GM18907 (cell line): ENCODE results near the gene FKBP5.
"Not testable (repeated sequence)": the region's sequence is repeated elsewhere in the genome, so short reads cannot be mapped to it uniquely, and the experiment has no call there.

Experiments
- ATAC-seq: cut with Tn5 transposase; IDR thresholded peaks from one replicate; pipeline ENCODE4 v1.9.1; 2021; ENCODE audit warnings: mild to moderate bottlenecking, moderate library complexity; ENCODE audit not compliant: unreplicated experiment

Gene FKBP5

GRCh38 chr6:35688605-35689322, at the start of gene FKBP5:
Gene FKBP5, minus strand, starts transcription at chr6:35688915. Its CDS starts 46,091 bp downstream, at chr6:35642824.
- peak; percentile 82 for ATAC-seq

GRCh38 chr6:35737413-35738211, 48.9 kb upstream of the FKBP5 start:
- no peak for ATAC-seq

- no peak for ATAC-seq
Measured at GRCh38 chr6:35736982-35737412, 48.3 kb upstream of the FKBP5 start, which contains the start of gene ARMC12. Gene ARMC12, plus strand, starts transcription at chr6:35737032. Its CDS starts 77 bp downstream, at chr6:35737109.

- ATAC-seq = no peak
Measured at GRCh38 chr6:35736253-35736894, 47.7 kb upstream of the FKBP5 start.

GRCh38 chr6:35735452-35735851, 46.7 kb upstream of the FKBP5 start:
- ATAC-seq = no peak

GRCh38 chr6:35734319-35734718, 45.6 kb upstream of the FKBP5 start:
- ATAC-seq = not testable (repeated sequence)

- ATAC-seq = no peak
Measured at GRCh38 chr6:35733633-35734032, 44.9 kb upstream of the FKBP5 start.

GRCh38 chr6:35731736-35732532, 43.2 kb upstream of the FKBP5 start:
- peak; percentile 48 for ATAC-seq

GRCh38 chr6:35731414-35731735, 42.7 kb upstream of the FKBP5 start:
- peak; percentile 52 for ATAC-seq

GRCh38 chr6:35730745-35731413, 42.2 kb upstream of the FKBP5 start:
- ATAC-seq = no peak

GRCh38 chr6:35729722-35730121, 41.0 kb upstream of the FKBP5 start:
- ATAC-seq = no peak

- no peak for ATAC-seq
Measured at GRCh38 chr6:35728683-35729678, 40.3 kb upstream of the FKBP5 start.

- ATAC-seq = peak; percentile 46
Measured at GRCh38 chr6:35727935-35728682, 39.4 kb upstream of the FKBP5 start.

GRCh38 chr6:35727231-35727934, 38.7 kb upstream of the FKBP5 start:
- peak; percentile 9 for ATAC-seq

GRCh38 chr6:35725721-35726438, 37.2 kb upstream of the FKBP5 start:
- no peak for ATAC-seq

GRCh38 chr6:35725081-35725708, 36.5 kb upstream of the FKBP5 start:
- no peak for ATAC-seq

- ATAC-seq = no peak
Measured at GRCh38 chr6:35724471-35724870, 35.8 kb upstream of the FKBP5 start.
